Measurements from ENCODE around the gene FEM1C.

GRCh38 chr5:115556276-115556675 lies 11.7 kb upstream of the FEM1C start:
- TF ChIP-seq CTCF (conservative IDR thresholded peaks at IDR 0.05; ENCODE audit: low read depth, low read length) = no peak
- no peak for TF ChIP-seq SMC3 (IDR thresholded peaks at IDR 0.05; ENCODE audit: low read depth, low read length)
- TF ChIP-seq POLR2A (IDR thresholded peaks at IDR 0.05; ENCODE audit: low read depth, low read length) = no peak
